ENCODE measurements around the gene HEG1. TPM values are rescaled to one million over a fixed set of nuclear protein-coding genes. Genes with fewer than 3 reads are reported as not detected.

Gene HEG1
- total and polyA plus RNA-seq, 2 donors (not counting 3 experiments of a cell fraction or from before 2014, with no cell fraction given), result 50.1 to 106 TPM

- dilution Hi-C loops (cut with MboI; ENCODE audit: extremely low pct_ligation_motif_present, low sequenced_read_pairs), result no loop called here
- no TSS peak for BruUV-seq (replicated peaks)
Measured at GRCh38 chr3:124950026-124950425, 105.8 kb downstream of the HEG1 start.

More at GRCh38 chr3:124950026-124950425, 105.8 kb downstream of the HEG1 start:
- Histone ChIP-seq H3K4me2 (ENCODE audit: insufficient read depth, low read length) (no peak overlapping the region), H4K20me1 (replicated peaks; ENCODE audit: control insufficient read depth, extremely low read depth, insufficient read depth, low read length) (no peaks in the 10 kb centered on the region), H2AFZ (ENCODE audit: low read depth, low read length) (no peak overlapping the region), H3K9me1 (replicated peaks; ENCODE audit: control insufficient read depth, extremely low read depth, insufficient read depth, low read length) (no peaks in the 10 kb centered on the region), H3K27me3 (ENCODE audit: control insufficient read depth in 2 of 2, insufficient read depth in 2 of 2, low read length in 2 of 2) (peaks cover 0 to 2% of the 10 kb centered on the region in 2 experiments), H3K9me3 (replicated peaks; ENCODE audit: control insufficient read depth, insufficient read depth, low read length) (no peaks in the 10 kb centered on the region), H3K27ac (ENCODE audit: insufficient read depth, low read depth, low read length) (no peak overlapping the region), H3K4me1 (ENCODE audit: control insufficient read depth, extremely low read depth, insufficient read depth, low read length) (no peaks in the 10 kb centered on the region), H3K4me3 (replicated peaks in 1 of 3; ENCODE audit: insufficient read depth in 1 of 3, low read depth in 1 of 3, low read length in 3 of 3) (no peak overlapping the region), H3K9ac (replicated peaks; ENCODE audit: extremely low read depth, insufficient read depth, low read length) (no peak overlapping the region), H3K36me3 (ENCODE audit: control insufficient read depth in 2 of 2, extremely low read depth in 1 of 2, insufficient read depth in 2 of 2, low read length in 2 of 2) (no peaks in the 10 kb centered on the region), H3K79me2 (ENCODE audit: control insufficient read depth, insufficient read depth, low read length) (no peaks in the 10 kb centered on the region)
- intact Hi-C loops (cut with micrococcal nuclease), result no loop called here
- ChIA-PET POLR2A (no interaction called here), CTCF (no interaction called here)
- no peak for DNase-seq (ENCODE audit: low read depth, low spot score)
- TF ChIP-seq EZH2 (IDR thresholded peaks at IDR 0.05; ENCODE audit: borderline replicate concordance, low read depth, low read length, severe bottlenecking) (no peak), POLR2AphosphoS5 (IDR thresholded peaks at IDR 0.05; ENCODE audit: insufficient read depth, low read depth, low read length) (no peak), CTCF (IDR thresholded peaks at IDR 0.05; ENCODE audit: extremely low read depth in 1 of 2, insufficient read depth in 1 of 2, low read depth in 1 of 2, low read length in 2 of 2) (no peak), MYC (IDR thresholded peaks at IDR 0.05; ENCODE audit: low read depth, low read length) (no peak), JUN (IDR thresholded peaks at IDR 0.05; ENCODE audit: borderline replicate concordance, insufficient read depth, insufficient read length, low read depth) (no peak)
- no peak for FAIRE-seq
